Kidney glomerular epithelial cell (primary cell): ENCODE measurements around the gene RIPOR3.
A peak's percentile ranks its signal among the peaks of the same experiment; 100 is the strongest.
"Not testable (repeated sequence)": the region's sequence is repeated elsewhere in the genome, so short reads cannot be mapped to it uniquely, and the experiment has no call there.

Experiments
- DNase-seq: peaks from one replicate; lab custom pipeline; 2025; lab: John Stamatoyannopoulos, UW

RIPOR3 gene

DNA sequence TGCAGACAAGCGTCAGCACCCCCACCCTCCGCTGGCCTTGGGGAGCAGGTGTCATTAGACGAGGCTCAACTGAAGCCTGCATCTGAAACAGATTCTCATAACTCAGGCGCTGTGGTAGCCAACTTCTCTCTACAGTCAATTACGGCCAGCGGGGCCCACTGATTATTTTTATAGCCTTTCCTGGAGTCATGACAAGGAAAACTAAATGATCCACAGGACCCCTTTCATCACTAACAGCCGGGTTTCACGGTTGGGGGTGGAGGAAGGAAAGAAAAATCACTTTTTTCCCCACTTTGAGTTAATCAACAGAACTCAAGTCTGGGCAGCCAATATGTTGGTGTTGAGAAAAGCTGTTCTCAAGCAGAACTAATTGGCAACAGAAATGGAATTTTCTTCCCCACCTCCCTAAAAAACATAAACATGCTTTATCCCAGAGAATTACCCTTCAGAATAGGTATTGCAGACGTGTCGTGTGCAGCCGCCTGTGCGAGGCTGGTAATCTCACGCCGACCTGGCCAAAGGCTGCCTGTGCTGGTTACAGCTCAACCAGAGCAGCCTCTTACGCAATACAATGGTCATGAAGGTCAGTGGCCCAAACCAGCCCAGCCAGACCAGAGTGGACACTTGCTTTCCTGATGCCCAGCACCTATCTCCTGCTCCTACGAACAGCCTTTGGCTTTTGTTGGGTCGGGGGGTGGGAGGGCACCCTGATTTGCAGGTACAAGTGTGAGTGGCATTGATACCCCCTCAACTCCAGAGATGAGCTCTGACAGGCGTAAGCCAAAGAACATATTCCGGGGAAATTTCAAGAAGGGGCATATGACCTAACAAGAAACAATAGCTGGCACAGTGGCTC lies 11.0 kb downstream of the RIPOR3 start:
- DNase-seq: peak; percentile 69

DNA sequence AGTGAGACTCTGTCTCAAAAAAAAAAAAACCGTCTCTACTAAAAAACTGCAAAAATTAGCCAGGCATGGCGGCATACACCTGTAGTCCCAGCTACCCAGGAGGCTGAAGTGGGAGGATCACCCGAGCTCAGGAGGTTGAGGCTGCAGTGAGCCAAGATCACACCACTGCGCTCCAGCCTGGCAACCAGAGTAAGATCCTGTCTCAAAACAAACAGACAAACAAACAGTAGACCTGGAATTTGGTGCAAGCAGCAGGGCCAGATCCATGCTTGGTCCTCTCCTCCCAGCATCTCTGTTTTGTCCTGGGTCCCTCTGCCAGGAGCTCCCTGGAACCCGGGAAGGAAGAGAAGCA lies 11.6 kb downstream of the RIPOR3 start:
- DNase-seq: no peak

DNA sequence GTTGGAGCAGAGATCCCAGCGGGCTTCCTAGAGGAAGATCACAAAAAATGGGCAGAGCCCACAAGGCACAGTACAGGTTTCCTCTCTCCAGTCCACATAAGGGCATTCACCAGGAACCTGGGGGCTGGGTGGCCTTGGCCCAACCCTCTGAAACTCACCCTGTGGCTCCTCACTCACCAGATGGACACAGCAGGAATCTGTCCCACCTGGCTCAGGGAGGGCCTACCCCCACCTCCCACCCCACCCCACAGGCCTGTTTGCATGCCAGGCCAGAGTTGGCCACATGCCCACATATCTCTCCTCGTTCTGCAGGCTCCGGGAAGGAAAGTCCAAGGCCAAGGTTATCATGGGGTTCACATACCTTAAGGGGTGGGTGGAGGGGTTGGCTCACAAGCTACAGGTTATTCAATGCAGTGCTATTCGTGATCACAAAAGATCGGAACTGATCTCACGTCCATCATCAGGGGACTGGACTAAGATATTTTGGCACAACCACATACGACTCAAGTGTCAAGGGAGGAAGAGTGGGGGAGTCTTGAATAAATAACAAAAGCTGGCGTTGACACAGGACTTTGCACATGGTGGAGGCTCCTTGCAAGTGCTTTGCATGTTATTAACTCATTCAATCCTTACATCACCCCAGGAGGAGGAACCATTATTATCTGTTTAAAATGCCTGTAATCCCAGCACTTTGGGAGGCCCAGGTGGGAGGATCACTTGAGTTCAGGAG lies 13.0 kb downstream of the RIPOR3 start:
- DNase-seq: peak; percentile 76

DNA sequence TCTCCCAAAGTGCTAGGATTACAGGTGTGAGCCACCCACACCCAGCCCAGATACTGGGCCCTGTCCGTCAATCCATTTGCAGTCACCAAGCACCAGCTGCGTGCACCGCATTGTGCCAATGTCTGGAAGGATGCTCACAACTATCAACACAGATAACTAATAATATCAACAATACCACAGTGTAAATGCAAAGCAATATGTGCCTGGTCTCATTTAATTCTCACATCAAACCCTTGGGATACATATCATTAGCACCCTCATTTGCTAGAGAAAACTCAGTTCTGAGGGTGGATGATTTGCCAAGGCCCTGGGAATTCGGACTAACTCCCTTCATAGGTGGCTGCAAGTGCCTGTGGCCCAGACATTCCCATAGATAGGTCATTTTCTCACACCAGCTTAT lies 14.5 kb downstream of the RIPOR3 start:
- DNase-seq: no peak

DNA sequence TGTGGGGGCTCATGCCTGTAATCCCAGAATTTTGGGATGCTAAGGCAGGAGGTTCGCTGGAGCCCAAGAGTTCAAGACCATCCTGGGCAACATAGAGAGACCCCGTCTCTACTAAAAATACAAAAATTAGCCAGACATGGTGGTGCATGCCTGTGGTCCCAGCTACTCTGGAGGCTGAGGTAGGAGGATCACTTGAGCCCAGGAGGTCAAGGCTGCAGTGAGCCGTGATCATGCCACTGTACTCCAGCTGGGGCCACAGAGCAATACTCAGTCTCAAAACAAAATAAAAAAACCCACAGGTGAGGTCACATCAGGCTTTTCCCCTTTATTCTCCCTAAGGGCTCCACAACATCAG lies 15.0 kb downstream of the RIPOR3 start:
- not testable (repeated sequence) for DNase-seq

DNA sequence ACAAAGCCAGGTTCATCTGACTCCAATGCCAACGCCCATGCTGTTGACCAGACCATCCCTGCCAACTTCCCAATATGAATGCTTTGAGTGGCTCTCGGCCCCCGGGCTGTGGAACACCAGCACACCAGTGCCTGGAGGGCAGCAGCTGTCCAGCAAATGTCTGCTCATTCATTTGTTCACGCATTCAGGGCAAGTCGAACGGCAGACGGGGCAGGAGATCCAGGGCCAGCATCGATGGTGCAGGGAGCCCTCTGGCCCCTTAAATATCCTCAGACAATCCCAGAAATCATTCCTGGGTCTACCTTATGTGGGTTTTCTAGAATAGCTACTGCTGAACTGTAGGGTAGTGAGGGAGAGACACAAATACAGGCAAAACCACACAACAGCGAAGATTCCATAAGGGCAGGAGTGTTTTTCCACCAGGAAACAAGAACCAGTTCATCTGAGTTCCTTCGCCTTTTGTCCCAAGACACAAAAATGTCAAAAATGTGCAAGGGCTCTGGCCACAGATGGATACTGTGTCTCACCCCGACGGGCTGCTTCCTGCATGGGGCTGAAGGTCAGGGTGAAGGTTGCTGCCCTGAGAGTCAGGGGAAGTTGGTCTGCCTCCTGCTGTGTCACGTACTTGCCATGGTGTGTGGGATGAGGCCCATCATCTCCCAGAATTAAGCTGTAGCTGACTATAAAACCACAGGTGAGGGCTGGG lies 15.5 kb downstream of the RIPOR3 start:
- DNase-seq: no peak

DNA sequence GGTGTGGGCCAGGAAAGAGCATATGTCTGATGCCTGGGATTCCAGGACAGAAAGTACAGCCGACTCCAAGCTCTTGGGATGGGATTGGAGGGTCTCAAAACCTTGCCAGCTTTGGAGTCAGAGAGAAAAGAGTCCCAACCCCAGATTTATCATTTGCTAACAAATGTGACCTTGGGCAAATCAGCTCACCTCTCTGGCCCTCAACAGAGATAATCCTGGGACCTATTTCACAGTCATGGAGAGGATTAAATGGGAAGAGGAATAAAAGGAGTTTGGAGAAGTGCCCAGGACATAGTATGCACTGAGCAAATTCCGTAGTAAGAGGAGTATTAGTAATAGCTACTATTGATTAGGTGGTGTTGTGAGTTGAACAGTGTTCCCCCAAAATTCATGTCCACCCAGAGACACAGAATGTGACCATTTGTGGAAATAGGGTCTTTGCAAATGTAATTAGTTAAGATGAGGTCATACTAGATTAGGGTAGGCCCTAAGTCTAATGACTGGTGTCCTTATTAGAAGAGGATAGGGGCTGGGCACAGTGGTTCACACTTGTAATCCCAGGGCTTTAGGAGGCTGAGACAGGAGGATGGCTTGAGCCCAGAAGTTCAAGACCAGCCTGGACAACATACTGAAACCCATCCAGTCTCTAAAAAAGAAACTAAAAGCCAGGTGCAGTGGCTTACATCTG lies 17.1 kb downstream of the RIPOR3 start:
- no peak for DNase-seq

DNA sequence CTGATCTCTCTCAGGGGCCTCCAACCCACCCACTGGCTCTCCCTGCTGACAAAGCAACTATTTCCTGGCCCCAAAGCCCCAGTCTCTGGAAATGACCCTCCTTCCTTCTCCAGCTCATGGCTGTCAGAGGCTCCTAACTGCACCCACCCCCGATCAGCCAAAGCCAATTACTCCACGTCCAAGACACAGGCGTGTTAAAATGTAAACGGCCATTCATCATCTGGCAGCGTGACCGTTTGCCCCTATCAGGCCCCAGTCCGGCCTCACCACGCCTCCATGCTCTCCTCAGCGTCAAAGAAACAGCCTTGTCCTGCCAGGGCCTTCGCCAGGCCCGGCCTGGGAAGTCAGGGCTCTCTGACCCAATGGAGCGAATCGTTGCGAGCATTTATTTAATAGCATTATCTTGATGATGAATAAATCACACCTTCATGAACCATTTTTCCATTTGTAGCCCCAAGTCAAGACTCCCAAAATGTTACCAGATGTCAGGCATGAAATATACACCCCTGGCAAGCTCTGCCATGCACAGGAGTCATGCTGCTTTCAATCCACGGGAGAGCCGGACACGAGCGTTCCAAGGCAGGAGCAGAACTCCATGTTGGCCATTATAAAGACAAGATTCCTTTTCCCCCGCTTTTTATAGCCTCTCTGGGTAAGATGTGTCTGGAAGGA lies 17.7 kb downstream of the RIPOR3 start:
- peak; percentile 85 for DNase-seq

DNA sequence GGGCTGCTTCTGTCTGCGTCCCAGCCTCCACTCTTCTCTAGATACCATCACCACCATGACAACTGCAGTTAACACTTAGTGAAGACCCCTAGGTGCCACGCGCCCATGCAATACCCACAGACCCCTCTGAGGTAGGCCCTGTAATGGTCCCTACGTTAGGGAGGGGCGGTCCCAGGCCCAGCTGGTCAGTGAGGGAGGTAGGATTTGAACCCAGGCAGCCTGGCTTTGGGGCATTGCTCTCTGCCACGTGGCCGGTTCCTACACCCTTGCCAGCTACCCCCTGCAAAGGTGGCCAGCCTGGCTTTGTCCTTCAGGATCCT lies 18.2 kb downstream of the RIPOR3 start:
- DNase-seq: no peak

DNA sequence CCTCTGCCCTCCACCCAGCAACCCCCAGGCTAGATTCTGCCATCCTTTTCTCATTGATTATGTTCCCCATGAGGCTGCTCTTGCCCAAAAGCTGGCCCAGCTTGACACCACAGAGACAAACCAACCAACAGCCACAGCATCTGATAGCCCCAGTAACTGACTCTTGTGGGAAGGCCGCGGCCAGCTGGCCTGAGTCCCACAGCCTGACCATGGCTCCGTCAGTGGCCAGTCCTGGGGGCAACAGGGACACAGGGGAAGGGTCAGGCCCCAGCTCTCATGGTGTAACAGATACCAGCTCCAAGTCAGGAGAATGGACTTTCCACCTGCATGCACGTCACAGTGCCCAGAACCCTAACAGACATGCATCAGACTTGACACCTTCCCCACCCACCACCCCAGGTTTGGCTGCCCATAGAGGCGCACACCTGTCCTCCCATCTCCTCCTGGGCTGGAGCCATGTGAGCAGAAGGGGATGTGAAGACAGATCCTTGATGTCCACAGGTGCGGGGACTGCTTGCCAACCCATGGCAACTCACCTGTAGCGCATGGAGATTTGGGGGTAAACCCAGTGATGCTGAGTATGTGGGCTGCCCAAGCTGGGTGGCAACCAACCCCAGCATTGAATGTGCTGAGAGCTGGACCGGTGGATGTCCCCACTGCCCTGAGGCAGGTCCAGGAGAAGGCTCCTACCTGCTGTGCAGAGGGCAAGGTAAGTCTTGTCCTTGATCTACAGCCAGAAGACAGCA lies 18.8 kb downstream of the RIPOR3 start:
- DNase-seq: no peak

DNA sequence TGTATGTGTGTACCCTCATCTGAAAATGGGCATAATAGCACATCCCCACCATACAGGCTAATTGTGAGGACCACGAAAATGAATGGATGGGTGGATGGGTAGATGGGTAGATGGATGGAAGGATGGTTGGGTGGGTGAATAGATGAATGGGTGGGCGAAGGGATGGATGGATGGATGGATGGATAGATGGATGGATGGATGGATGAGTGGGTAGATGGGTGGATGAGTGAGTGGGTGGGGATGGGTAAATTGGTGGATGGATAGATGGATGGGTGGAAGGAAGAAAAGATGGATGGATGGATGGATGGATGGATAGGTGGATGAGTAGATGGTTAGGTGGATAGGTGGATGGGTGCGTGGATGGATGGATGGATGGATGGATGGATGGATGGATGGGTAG lies 19.7 kb downstream of the RIPOR3 start:
- no peak for DNase-seq

DNA sequence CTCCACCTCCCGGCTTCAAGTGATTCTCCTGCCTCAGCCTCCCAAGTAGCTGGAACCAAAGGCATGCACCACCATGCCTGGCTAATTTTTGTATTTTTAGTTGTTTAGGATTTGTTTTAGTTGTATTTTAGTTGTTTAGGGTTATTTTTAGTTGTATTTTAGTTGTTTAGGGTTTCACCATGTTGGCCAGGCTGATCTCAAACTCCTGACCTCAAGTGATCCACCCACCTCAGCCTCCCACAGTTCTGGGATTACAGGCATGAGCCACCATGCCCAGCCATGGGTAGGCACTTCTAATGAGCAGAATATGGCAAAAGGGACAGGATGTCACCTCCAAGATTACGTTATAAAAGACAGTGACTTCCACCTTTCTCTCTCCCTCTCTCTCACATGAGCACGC lies 20.3 kb downstream of the RIPOR3 start:
- not testable (repeated sequence) for DNase-seq

DNA sequence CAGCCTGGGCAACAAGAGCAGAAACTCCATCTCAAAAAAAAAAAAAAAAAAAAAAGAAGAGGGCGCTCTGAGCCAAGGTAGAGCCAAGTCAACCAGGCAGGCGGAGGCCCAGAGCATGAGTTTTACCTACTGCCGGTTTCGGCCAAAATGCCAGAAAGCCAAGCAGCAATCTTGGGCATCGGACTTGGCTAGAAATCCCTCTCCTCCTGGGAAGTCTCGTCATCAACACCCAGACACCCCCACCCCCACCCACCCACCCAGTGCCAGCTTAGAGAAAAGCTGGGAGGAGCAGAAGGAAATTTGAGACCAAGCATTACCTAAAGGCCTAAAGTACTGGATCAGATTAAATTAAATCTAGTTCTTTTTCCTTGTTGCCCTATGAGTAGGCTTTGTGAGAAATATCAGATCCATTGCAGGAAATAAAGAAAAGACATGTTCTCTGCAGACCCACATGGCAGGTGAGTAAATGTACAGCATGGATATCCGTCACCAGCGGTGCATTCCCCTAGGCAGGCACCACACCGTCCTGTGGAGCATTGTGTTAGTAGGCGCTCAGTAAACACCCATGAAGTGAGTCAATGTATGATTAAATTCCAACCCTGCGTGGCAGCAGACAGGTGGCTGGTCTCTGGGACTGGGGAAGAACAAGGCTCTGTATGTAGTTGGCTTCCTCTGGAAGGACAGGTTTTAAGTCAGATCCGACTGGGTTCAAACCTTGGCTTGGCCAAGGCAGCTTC lies 21.0 kb downstream of the RIPOR3 start:
- DNase-seq: no peak

DNA sequence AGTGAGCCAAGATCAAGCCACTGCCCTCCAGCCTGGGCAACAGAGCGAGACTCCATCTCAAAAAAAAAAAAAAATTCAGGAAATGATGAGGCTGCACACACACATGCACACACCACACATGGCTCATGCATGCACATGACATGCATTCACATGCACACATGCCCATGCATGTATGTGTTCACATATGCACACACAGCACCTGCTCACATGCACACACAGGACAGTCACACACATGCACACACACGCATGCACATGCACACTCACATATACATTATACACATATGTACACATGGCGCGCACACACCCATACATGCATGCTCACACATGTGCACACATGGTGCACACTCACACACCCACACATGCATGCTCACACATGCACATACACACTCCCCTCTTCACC lies 22.5 kb downstream of the RIPOR3 start:
- no peak for DNase-seq

DNA sequence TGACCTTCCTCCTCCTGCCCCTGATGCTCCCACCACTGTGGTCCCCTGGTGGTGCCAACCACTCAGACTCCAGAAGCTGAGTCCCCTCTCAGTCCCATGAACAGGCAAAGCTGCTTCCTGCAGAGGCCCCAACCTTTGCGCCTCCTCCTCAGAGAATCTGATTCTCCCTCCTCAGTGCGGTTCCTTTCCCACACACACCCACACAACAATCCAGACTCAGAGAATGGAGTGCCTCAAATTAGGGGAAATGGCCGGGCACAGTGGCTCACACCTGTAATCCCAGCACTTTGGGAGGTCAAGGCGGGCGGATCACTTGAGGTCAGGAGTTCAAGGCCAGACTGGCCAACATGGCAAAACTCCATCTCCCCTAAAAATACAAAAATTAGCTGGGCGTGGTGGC lies 23.0 kb downstream of the RIPOR3 start:
- DNase-seq: no peak

DNA sequence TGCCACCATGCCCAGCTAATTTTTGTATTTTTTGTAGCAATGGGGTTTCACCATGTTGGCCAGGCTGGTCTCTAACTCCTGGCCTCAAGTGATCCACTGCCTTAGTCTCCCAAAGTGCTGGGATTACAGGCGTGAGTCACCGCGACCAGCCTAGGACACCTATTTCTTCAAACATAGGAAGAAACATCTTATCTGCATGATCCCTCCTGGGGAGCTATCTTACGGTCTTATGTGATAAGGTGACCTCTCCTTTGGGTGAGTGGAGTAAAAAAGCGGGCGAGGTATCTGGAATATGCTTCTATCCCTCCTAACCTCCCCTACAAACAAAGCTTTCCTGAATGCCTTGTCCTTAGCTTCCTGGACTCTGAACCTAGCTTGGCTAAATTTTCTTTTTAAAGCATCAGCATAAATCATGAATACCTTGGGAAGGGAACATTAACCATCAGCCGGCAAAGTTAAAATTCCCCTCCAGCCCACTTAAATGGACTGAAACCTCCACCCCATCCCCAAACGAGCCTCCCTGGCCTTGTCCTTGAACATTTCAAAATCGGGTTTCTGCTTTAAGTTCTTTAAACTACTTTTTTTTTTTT lies 24.5 kb downstream of the RIPOR3 start:
- no peak for DNase-seq

DNA sequence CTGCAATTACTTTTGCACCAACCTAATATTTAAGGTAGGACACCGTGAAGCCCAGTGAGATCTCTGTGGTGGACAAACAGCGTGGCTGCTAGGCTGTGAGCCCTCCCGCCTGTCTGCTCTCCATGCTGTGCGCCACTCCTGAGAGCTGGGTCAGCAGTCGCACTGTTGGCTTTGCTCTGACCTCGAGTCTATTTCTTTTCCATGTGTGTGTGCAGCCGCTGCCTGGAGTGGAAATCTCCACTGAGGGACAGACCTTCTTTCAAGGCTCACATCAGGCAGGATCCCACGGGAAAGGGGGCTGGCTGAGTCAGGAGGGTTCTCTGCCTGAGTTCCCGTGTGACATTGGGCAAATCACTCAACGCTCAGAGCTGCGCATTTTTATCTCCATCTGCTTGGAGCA lies 27.1 kb downstream of the RIPOR3 start:
- no peak for DNase-seq

DNA sequence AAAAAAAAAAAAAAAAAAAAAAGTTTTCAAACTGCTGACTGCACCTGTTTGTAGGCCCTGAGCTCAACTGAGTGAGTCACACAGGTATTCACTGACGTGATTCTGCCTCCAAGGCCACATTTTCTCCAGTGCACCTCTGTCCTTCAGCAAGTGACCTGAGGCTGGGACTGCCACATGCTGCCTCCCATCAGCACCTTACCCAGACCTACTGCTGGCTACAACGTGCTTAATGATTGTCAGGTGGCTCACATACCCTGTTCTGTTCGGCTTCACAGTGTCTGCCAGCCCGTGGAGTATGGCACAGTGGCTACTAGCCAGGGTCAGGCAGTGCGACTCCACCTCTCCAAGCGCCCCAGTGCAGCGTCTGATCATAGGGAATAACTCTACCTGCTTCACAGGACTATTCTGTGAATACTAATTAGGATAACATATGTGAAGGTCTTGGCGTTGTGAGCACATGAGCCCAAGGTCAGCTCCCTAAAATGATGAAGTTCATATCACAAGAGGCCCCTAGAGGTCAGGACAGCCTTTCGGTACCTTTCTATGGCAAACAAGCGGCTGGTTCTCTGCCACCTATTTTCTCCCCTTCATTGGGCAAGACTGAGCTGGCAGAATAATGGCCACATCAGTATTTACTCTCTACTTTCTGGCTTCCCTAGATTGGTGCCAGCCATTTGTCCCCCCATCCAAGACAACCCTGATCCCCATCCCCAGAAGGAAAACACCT lies 28.1 kb downstream of the RIPOR3 start:
- DNase-seq: peak; percentile 59

DNA sequence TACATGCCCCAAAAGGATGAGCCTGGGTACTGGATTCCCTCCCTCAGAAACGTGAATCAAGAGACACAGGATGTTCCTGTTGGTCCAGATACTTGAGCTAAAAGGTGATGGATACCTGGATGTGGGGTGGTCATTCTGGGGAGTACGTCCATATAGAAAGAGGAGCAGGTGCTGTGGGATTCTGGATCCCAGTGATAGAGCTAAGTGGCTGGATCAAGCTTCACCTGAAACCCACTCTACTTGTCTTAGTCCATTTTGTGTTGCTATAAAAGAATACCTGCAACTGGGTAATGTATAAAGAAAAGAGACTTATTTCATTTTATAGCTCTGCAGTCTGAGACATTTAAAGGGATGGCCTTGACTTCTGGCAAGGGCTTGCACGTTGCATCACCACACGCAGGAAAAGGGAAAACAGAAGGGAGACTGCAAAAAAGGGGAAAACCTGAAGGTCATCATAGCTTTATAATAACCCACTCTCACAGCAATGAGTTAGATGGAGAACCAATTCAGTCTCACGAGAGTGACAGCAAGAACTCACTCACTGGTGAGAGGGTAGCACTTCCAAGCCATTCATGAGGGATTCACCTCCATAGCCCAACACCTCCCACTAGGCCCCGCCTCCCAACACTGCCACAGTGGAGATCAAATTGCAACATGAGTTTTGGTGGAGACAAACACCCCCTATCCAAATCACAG lies 31.2 kb downstream of the RIPOR3 start:
- no peak for DNase-seq
